T-helper 1 cell (primary cell): ENCODE data around the gene B9D1.

Experiments used
- DNase-seq, 5 donors: peaks; one replicate each; pipeline ENCODE4 v3.0.0-alpha.2; 2012 to 2020

The B9D1 gene

DNA sequence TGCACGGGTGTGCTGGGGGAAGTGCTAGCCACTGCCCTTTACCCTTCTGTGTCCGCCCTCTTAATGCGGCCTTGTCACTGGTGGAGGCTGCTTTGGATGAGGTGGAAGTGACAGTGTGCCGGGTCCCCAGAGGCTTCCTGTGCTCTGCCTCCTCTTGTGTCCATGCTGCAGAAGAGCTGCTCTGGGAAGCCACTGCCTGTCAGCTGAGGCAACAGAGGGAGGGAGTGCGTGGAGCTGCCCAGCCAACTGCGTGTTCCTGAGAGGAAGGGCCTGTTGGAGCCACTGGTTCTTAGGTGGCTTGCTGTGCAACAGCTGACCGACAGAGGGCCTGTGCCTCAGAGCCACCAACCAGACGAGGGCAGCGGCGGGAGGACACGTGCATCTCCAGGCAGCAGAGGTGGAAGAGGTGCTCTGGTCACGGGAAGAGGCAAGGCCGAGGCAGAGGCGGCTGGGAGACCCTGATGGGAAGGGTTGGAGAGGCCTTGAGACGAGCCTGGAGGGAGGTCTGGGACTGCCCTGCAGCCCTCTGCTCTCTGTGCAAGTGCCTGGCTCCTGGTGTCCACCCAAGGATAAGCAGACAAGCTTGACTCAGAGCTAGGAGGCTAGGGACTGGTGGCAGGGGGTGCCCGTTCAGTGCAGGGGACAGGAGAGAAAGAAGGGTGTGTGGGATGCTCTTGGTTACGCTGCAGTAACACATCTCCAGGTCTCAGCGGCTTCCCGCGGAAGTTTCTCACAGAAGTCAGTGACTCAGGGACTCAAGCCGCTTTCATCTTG lies 25.4 kb downstream of the B9D1 start:
- no peak for DNase-seq

- DNase-seq = no peak
Measured at GRCh38 chr17:19335951-19336631, 26.4 kb downstream of the B9D1 start.

DNA sequence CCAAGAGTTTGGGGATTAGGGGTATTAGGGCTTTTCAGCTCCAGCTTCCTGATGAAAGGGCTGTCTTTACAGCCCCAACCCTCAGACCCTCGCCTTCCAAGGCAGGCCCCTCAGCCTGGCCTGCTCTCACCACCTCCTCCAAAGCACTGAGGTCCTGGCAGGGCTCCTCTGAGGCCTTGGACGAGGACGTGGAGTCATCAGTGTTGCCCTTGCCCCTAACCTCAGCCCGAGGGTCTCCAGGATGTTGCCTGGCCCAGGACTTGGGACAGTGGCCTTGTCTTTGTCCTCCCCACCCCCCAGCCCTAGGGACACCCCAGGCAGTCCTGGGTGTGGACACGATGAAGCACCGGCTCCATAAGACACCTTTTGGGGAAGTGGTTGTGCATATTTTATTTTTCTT lies 28.2 kb downstream of the B9D1 start:
- DNase-seq = no peak

DNA sequence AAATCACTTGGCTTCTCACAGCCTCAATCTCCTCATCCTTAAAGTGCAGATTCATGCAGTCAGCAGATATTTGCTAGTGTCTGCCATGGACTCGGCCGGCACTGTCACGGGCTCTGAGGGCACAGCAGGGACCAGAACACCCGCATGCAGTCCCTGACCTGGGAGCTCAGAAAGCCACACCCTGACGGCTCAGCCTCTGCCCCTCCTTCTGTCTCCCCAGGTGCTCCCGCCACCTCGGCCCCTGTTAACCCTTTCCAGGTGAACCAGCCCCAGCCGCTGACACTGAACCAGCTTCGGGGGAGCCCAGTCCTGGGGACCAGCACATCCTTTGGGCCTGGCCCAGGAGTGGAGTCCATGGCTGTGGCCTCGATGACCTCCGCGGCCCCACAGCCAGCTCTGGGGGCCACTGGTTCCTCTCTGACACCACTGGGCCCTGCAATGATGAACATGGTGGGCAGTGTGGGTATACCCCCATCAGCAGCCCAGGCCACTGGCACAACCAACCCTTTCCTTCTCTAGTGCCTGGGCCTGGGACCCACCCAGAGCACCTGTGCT lies 28.7 kb downstream of the B9D1 start:
- no peak for DNase-seq

DNA sequence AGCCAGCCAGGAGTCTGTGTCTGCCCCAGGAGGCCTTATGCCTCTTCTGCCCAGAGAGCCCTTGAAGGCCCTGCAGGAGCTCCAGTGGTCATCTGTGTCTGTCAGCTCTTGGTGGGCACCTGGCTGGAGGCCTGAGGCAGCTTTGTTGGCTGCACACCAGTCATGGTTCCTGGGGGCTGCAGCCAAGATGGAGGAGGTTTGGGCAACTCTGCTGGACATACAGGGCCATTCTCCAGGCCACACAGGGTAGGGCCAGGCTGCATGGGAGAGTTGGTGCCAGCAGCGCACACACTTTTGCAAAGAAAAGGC lies 29.4 kb downstream of the B9D1 start:
- no peak for DNase-seq

DNA sequence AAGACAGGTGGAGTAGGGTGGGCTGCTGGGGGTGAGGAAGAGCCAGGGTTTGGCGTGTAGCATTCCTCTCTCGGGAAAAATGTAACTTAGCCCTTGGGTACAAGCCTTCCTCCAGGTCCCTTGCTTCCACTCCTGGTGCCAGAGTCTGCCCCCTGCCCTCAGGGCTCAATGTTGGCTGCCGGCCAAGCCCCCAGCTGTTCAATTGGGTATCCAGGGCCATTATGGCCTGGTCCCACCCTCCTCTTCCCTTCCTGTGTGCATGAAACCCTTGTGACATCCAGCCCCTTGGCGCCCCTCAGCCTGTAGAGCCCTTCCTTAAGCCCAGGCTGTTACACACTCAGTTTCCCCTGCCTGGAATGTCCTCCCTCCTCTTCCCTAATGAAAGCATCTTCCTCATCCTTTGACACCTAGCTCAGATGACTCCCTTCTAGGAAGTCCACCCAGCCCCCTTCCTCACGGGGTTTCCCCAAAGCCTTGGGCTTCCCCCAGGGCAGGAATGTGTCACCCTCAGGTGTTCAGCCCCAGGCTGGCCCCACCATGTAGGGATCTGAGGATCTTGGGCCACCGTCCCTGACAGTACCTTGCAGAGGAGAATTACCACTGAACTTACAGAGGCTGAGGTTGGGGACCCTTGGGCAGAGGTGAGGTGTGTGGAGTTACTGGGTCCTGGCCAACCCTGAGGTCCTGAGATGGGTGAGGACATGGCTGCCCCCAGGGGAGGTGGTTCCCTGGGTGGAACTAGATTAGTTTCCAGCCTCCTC lies 30.0 kb downstream of the B9D1 start:
- DNase-seq = no peak

- no peak for DNase-seq
Measured at GRCh38 chr17:19331543-19332245, 30.8 kb downstream of the B9D1 start.

- DNase-seq = no peak
Measured at GRCh38 chr17:19331134-19331533, 31.4 kb downstream of the B9D1 start.

DNA sequence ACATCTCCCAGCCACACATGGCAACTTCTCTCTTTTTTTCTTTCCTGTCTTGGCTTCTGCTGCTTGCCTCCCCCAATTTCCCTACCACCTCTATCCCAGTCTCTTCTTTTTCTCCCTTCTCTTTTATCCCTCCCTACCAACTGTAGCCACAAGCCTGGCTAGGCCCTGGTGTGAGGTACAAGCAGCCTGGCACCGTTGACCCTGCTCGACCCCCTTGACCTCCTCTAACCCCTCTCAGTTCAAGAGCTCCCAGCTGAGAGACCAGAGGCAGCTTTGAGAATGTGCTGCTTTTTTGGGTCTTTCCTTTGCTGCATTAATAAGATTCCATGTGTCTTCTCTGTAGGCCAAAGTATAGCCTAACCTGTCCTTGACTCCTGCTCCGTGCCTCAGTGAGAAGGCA lies 32.3 kb downstream of the B9D1 start:
- no peak for DNase-seq

- DNase-seq = no peak
Measured at GRCh38 chr17:19329839-19330238, 32.7 kb downstream of the B9D1 start.

GRCh38 chr17:19329136-19329535 lies 33.4 kb downstream of the B9D1 start:
- no peak for DNase-seq

DNA sequence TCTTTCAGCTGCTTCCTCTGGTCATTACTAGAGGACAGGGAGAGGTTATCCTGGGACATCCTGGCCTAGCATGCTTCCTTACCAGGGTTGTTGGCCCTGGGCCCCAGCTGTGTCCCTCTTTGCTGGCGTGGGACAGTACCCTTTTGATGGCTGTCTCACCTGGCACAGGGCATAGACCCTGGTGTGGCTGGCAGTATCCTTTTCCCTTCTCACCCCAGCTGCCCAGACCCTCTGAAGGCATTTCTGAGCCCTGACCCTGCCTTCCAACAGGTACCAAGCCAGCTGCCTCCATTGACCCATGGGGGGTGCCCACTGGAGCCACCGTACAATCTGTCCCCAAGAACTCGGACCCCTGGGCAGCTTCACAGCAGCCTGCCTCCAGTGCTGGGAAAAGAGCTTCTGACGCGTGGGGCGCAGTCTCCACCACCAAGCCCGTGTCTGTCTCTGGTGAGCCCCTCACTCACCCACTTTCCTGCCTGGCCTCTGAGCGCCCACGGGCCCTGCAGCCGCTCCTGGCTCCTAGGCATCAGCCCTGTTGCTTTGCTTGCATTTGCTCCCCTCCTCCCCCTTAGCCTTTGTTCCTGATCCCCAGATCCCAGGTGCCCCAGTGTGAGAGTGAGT lies 34.0 kb downstream of the B9D1 start:
- no peak for DNase-seq

- DNase-seq = no peak
Measured at GRCh38 chr17:19327031-19327783, 35.3 kb downstream of the B9D1 start.

- DNase-seq = no peak
Measured at GRCh38 chr17:19325542-19325941, 37.0 kb downstream of the B9D1 start.

DNA sequence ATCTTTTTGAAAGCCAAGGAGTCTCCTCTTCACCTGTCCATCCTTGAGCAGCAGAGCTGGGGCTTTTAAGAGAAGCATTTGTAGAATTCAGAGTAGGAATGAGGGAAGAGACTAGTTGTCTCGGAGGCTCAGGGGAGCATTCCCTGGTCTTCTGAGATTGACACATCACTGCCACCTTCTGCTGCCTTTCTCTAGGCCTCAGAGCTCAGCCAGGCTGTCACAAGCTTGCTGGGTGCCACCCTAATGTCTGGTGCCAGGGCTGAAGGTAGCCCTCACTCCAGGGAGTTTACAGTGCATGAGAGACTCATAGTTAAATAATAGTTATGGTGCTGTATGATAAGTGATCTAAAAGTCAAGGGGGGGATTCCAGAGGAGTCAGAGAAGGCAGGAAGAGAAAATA lies 39.7 kb downstream of the B9D1 start:
- DNase-seq = no peak

- DNase-seq = no peak
Measured at GRCh38 chr17:19322129-19322505, 40.4 kb downstream of the B9D1 start.

DNA sequence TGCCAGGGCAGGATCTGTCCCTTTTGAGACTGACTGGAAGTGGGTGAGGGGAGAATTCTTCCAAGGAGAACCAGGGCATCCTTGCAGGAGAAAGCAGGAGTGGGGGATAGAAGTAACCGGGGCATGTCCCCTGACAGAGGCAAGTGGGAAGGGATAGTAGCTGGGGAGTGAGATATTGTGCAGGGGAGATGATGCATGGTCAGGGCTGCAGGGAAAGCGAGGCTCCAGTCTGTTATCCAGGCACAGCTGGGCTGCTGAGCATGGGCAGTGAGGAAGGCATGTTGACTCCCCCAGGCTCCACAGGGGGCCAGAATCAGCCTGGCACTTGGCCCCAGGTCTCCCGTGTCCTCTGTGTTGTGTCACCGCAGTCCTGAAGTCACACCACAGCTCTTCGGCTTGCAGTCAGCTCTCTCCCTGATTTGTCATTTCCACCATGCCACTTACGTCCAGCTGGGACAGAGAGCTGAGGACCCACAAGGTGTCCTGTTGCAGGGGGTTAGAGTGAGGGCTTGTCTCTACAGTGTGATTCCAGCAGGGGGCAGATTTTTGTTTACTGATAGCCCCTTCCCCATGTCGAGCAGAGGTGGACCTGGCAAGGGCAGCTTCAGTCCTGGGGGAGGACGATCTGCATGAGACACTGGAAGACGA lies 40.9 kb downstream of the B9D1 start:
- no peak for DNase-seq

DNA sequence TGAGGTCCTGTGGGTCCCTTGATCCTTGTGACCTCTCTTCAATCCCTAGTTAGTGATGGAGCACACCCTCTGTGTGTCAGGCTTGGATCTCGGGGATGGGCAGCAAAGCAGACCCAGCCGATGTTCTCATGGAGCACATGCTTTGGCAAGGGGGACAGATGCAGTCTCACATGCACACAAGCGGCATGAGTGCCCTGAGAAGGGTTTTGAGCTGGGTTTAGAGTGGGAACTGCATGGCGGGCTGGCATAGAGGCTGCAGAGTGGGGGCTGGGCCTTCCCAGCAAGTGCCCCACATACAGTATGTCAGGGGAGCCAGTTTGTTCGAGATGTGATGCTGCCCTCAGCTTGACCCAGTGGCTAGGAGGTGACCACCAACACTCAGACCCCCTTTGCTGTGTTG lies 41.6 kb downstream of the B9D1 start:
- DNase-seq = no peak

DNA sequence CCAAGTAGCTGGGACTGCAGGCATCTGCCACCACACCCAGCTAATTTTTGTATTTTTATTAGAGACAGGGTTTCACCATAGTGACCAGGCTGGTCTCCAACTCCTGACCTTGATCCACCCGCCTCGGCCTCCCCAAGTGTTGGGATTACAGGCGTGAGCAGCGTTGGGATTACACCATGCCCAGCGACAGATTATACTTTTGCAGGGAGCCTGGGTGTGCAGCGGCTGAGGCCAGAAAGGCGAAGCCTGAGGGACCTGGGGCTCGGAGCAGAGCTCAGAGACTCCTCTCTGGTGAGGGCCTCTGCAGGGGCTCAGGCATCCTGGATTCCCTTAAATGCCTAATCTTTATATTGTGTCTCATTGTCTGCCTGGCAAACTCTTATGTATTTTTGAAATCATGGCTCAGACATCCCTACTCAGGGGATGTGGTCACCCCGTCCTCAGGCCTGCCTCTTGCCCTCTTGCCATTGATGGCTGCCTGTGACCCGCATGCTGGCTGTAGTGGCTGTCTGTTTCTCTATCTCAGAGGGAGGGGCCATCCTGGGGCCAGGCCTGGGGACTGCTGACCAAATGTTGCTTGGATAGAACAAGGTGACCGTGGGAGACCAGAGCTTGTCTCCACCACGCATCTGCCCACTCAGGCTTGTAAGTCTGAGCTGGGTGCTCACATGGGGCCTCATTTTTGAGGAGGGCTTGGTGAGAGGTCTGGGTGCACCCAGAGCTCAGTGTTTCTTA lies 42.6 kb downstream of the B9D1 start:
- no peak for DNase-seq

- DNase-seq = no peak
Measured at GRCh38 chr17:19318611-19319010, 43.9 kb downstream of the B9D1 start.
